ENCODE measurements around the gene TRIM2. TPM values are rescaled to one million over a fixed set of nuclear protein-coding genes. Genes with fewer than 3 reads are reported as not detected.

The TRIM2 gene
- total RNA-seq, 1 experiment from 2014 or later: 87.0 TPM

GRCh38 chr4:153347117-153347516 lies 142.9 kb downstream of the TRIM2 start:
- H3K27ac ChIP-seq: no peak overlapping the region
- peaks cover 45% of the 10 kb centered on the region for H3K79me2 ChIP-seq (ENCODE audit: low read depth)
- CTCF ChIA-PET: interaction anchor here (0.5 to 0.6 kb wide), 2 partner anchors 144 to 295 kb away, joined by 3 to 5 read pairs; no protein-coding TSS in a partner anchor
- intact Hi-C loops (cut with micrococcal nuclease; ENCODE audit: unreplicated experiment): loop anchor here (10.0 kb wide), 1 partner anchor 298 kb away; no protein-coding TSS in a partner anchor
- no peaks in the 10 kb centered on the region for H4K20me1 ChIP-seq (ENCODE audit: insufficient read depth)
- TF ChIP-seq EZH2 (IDR thresholded peaks at IDR 0.05; ENCODE audit: low read depth) (no peak), CTCF (conservative IDR thresholded peaks at IDR 0.05) (no peak)
- H3K27me3 ChIP-seq (ENCODE audit: insufficient read depth, low read depth): no peaks in the 10 kb centered on the region
- BruUV-seq (replicated peaks): no TSS peak
- peaks cover 3% of the 10 kb centered on the region; the same call in 1 of the 2 replicates for H3F3A ChIP-seq (ENCODE audit: insufficient read depth, low read depth)
- peak overlapping the region; percentile 90 for H3K4me2 ChIP-seq
- POLR2A ChIA-PET (ENCODE audit: unreplicated experiment): no interaction called here
- H3K4me3 ChIP-seq: peak overlapping the region; percentile 92; the same call in 1 of the 2 replicates
- H3K9me3 ChIP-seq (ENCODE audit: insufficient read depth, low read depth): no peaks in the 10 kb centered on the region
- no peaks in the 10 kb centered on the region for H3K9me2 ChIP-seq (ENCODE audit: insufficient read depth)
- H2AFZ ChIP-seq: no peak overlapping the region
- no peak for DNase-seq
- H3K36me3 ChIP-seq (ENCODE audit: low read depth): no peaks in the 10 kb centered on the region
- H3K4me1 ChIP-seq (replicated peaks; ENCODE audit: insufficient read depth): peaks cover 25% of the 10 kb centered on the region

GRCh38 chr4:153348006-153348405 lies 143.8 kb downstream of the TRIM2 start:
- H3K4me1 ChIP-seq (replicated peaks; ENCODE audit: insufficient read depth): peaks cover 25% of the 10 kb centered on the region
- H3K9me2 ChIP-seq (ENCODE audit: insufficient read depth): no peaks in the 10 kb centered on the region
- H3K9me3 ChIP-seq (ENCODE audit: insufficient read depth, low read depth): no peaks in the 10 kb centered on the region
- DNase-seq: no peak
- H3K79me2 ChIP-seq (ENCODE audit: low read depth): peaks cover 45% of the 10 kb centered on the region
- H3K4me3 ChIP-seq: no peak overlapping the region
- CTCF ChIA-PET: no interaction called here
- no peaks in the 10 kb centered on the region for H3K36me3 ChIP-seq (ENCODE audit: low read depth)
- H3K4me2 ChIP-seq: 0 out of 2 replicates have a peak overlapping the region, but pooled peaks have one; percentile 90
- no peaks in the 10 kb centered on the region for H3K27me3 ChIP-seq (ENCODE audit: insufficient read depth, low read depth)
- no peak overlapping the region for H3K27ac ChIP-seq
- intact Hi-C loops (cut with micrococcal nuclease; ENCODE audit: unreplicated experiment): loop anchor here (10.0 kb wide), 1 partner anchor 297 kb away; no protein-coding TSS in a partner anchor
- no peak overlapping the region for H2AFZ ChIP-seq
- POLR2A ChIA-PET (ENCODE audit: unreplicated experiment): interaction anchor here (0.6 kb wide), 1 partner anchor 22 kb away, joined by 4 read pairs; no protein-coding TSS in a partner anchor
- H3F3A ChIP-seq (ENCODE audit: insufficient read depth, low read depth): peaks cover 3% of the 10 kb centered on the region; the same call in 1 of the 2 replicates
- BruUV-seq (replicated peaks): no TSS peak
- H4K20me1 ChIP-seq (ENCODE audit: insufficient read depth): no peaks in the 10 kb centered on the region
- TF ChIP-seq CTCF (conservative IDR thresholded peaks at IDR 0.05) (no peak), EZH2 (IDR thresholded peaks at IDR 0.05; ENCODE audit: low read depth) (no peak)

GRCh38 chr4:153349206-153349805 lies 145.1 kb downstream of the TRIM2 start:
- DNase-seq: no peak
- H3K9me3 ChIP-seq (ENCODE audit: insufficient read depth, low read depth): no peaks in the 10 kb centered on the region
- peaks cover 25% of the 10 kb centered on the region for H3K4me1 ChIP-seq (replicated peaks; ENCODE audit: insufficient read depth)
- no peaks in the 10 kb centered on the region for H3K27me3 ChIP-seq (ENCODE audit: insufficient read depth, low read depth)
- H3K79me2 ChIP-seq (ENCODE audit: low read depth): peaks cover 45% of the 10 kb centered on the region
- no TSS peak for BruUV-seq (replicated peaks)
- H4K20me1 ChIP-seq (ENCODE audit: insufficient read depth): no peaks in the 10 kb centered on the region
- H3K4me2 ChIP-seq: no peak overlapping the region
- H3F3A ChIP-seq (ENCODE audit: insufficient read depth, low read depth): peaks cover 3% of the 10 kb centered on the region; the same call in 1 of the 2 replicates
- no peak overlapping the region for H2AFZ ChIP-seq
- no peak for TF ChIP-seq EZH2 (IDR thresholded peaks at IDR 0.05; ENCODE audit: low read depth)
- TF ChIP-seq CTCF (conservative IDR thresholded peaks at IDR 0.05): no peak
- no peak overlapping the region for H3K27ac ChIP-seq
- POLR2A ChIA-PET (ENCODE audit: unreplicated experiment): no interaction called here
- H3K36me3 ChIP-seq (ENCODE audit: low read depth): no peaks in the 10 kb centered on the region
- H3K9me2 ChIP-seq (ENCODE audit: insufficient read depth): no peaks in the 10 kb centered on the region
- no peak overlapping the region for H3K4me3 ChIP-seq
- intact Hi-C loops (cut with micrococcal nuclease; ENCODE audit: unreplicated experiment): loop anchor here (10.0 kb wide), 1 partner anchor 295 kb away; no protein-coding TSS in a partner anchor
- CTCF ChIA-PET: interaction anchor here (0.6 kb wide), 2 partner anchors 162 to 203 kb away, joined by 4 to 6 read pairs; no protein-coding TSS in a partner anchor

All from PC-9 (cell line).